PC-3 (cell line): ENCODE results near the gene SMYD2. TPM values are rescaled to one million over a fixed set of nuclear protein-coding genes. Genes with fewer than 3 reads are reported as not detected.

Experiments
- ATAC-seq: fragments of 200-7000 bp; cut with Tn5 transposase; 2 replicates; pipeline ENCODE4 v1.9.1; 2020; ENCODE audit warnings: mild to moderate bottlenecking, moderate library complexity
- BruUV-seq: library from RNA; stranded (reverse); fragments of 400-500 nt; replicated peaks from 2 replicates; lab custom pipeline; 2021; lab: Mats Ljungman, UMichigan
- CTCF ChIA-PET: fragments of 300-600 bp; sonication (Branson Sonifier 250); formaldehyde crosslinking; loops from one replicate; lab custom pipeline; 2022; ENCODE audit warnings: antibody characterized with exemption; lab: Charles Lee
- POLR2A ChIA-PET: fragments of 300-600 bp; sonication (Branson Sonifier 250); formaldehyde crosslinking; loops from one replicate; lab custom pipeline; 2022; ENCODE audit warnings: antibody characterized with exemption; ENCODE audit not compliant: unreplicated experiment; lab: Charles Lee
- DNase-seq: peaks from one replicate; pipeline ENCODE4 v3.0.0-alpha.2; 2015
- H2AFZ ChIP-seq: fragments of 300-600 bp; sonication (generic); 2 replicates; pipeline ENCODE4 v1.6.0; 2016; ENCODE audit warnings: antibody characterized with exemption, low read length
- H3F3A ChIP-seq: fragments of 300-600 bp; sonication (generic); one replicate; pipeline ENCODE4 v1.6.0; 2017; ENCODE audit warnings: antibody characterized with exemption, low read length, control low read depth, mild to moderate bottlenecking; ENCODE audit not compliant: unreplicated experiment
- H3K27ac ChIP-seq: fragments of 300-600 bp; sonication (generic); 2 replicates; pipeline ENCODE4 v1.5.1; 2016; ENCODE audit warnings: mild to moderate bottlenecking, low read length
- H3K27me3 ChIP-seq: fragments of 300-600 bp; sonication (generic); 2 replicates; pipeline ENCODE4 v1.6.1; 2016; ENCODE audit warnings: low read length, mixed read lengths
- H3K36me3 ChIP-seq: fragments of 300-600 bp; sonication (generic); 2 replicates; pipeline ENCODE4 v1.6.1; 2016; ENCODE audit warnings: low read depth, mixed run types, low read length, mixed read lengths
- H3K4me1 ChIP-seq: fragments of 300-600 bp; sonication (generic); 2 replicates; pipeline ENCODE4 v1.5.1; 2016; ENCODE audit warnings: low read length; ENCODE audit not compliant: insufficient read depth
- H3K4me2 ChIP-seq: fragments of 300-600 bp; sonication (generic); 2 replicates; pipeline ENCODE4 v1.6.0; 2016; ENCODE audit warnings: low read length
- H3K4me3 ChIP-seq: fragments of 300-600 bp; sonication (generic); 2 replicates; pipeline ENCODE4 v1.5.1; 2016; ENCODE audit warnings: mild to moderate bottlenecking, low read length, mixed read lengths
- H3K79me2 ChIP-seq: fragments of 300-600 bp; sonication (generic); 2 replicates; pipeline ENCODE4 v1.6.1; 2017; ENCODE audit warnings: low read length, mixed read lengths
- H3K9ac ChIP-seq: fragments of 300-600 bp; sonication (generic); 2 replicates; pipeline ENCODE4 v1.6.0; 2016; ENCODE audit warnings: mild to moderate bottlenecking, low read length
- H3K9me2 ChIP-seq: fragments of 300-600 bp; sonication (generic); replicated peaks from 2 replicates; pipeline ENCODE4 v1.6.1; 2016; ENCODE audit warnings: mixed run types, low read length, mixed read lengths
- H3K9me3 ChIP-seq: fragments of 300-600 bp; sonication (generic); 2 replicates; pipeline ENCODE4 v1.6.1; 2016; ENCODE audit warnings: low read length, mixed read lengths
- H4K20me1 ChIP-seq: fragments of 300-600 bp; sonication (generic); 2 replicates; pipeline ENCODE4 v1.6.1; 2016; ENCODE audit warnings: low read length, mixed read lengths
- EZH2 ChIP-seq: fragments of 300-600 bp; sonication (generic); IDR thresholded peaks from one replicate; pipeline ENCODE4 v1.6.1; 2017; ENCODE audit warnings: antibody characterized with exemption, mild to moderate bottlenecking, low read length; ENCODE audit not compliant: unreplicated experiment
- EZH2phosphoT487 ChIP-seq: fragments of 300-600 bp; sonication (generic); IDR thresholded peaks from 2 replicates; pipeline ENCODE4 v1.6.1; 2018; ENCODE audit warnings: mild to moderate bottlenecking, antibody characterized with exemption, low read length, borderline replicate concordance
- intact Hi-C: fragments of 100-400 bp; cut with micrococcal nuclease; formaldehyde crosslinking; loops from 2 replicates; pipeline ENCODE4 v1.9.0; 2023
- total RNA-seq: library from RNA; depleted of rRNA; stranded (reverse); fragments of >200 nt; gene quantifications from 2 replicates; pipeline ENCODE4 v1.2.3, GENCODE V29; 2014
- TF ChIP-seq, protein P1 (sequence below): fragments of 300-600 bp; sonication (generic); conservative IDR thresholded peaks from 2 replicates; pipeline ENCODE4 v1.5.1; 2017; ENCODE audit warnings: antibody characterized with exemption, low read depth, mild to moderate bottlenecking, low read length

SMYD2 gene
- total RNA-seq, 1 experiment from 2014 or later: 124 TPM

DNA sequence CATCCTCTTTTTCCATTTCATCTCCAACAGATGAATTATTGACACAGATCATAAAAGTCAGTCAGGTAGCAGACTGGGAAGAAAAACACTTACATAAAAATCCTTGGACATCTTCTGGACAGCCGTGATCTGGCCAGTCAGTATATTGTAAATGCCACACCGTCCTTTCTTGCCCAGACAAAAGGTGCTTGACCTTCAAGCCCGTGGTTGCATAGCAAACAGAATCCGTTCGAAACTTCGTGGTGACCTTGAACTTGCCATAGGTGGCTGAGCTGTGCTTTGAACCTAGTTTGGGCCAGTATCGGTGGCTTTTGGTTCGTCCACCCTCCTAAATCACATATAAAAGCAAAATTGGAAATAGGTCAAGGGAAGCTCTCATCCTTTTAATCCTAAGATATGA is 88.4 kb downstream of the SMYD2 start:
- POLR2A ChIA-PET: no interaction called here
- Histone ChIP-seq H3K9me3 (no peaks in the 10 kb centered on the region), H3F3A (no peaks in the 10 kb centered on the region), H3K4me1 (no peaks in the 10 kb centered on the region), H2AFZ (no peak overlapping the region), H3K4me2 (no peak overlapping the region), H4K20me1 (no peaks in the 10 kb centered on the region), H3K9ac (no peak overlapping the region), H3K27me3 (no peaks in the 10 kb centered on the region), H3K9me2 (no peaks in the 10 kb centered on the region), H3K36me3 (peaks cover 23% of the 10 kb centered on the region), H3K79me2 (no peaks in the 10 kb centered on the region), H3K4me3 (no peak overlapping the region), H3K27ac (no peak overlapping the region)
- intact Hi-C loops: no loop called here
- no TSS peak for BruUV-seq
- no peak for DNase-seq
- no peak for ATAC-seq
- no peak for TF ChIP-seq EZH2phosphoT487
- TF ChIP-seq, protein P1, sequence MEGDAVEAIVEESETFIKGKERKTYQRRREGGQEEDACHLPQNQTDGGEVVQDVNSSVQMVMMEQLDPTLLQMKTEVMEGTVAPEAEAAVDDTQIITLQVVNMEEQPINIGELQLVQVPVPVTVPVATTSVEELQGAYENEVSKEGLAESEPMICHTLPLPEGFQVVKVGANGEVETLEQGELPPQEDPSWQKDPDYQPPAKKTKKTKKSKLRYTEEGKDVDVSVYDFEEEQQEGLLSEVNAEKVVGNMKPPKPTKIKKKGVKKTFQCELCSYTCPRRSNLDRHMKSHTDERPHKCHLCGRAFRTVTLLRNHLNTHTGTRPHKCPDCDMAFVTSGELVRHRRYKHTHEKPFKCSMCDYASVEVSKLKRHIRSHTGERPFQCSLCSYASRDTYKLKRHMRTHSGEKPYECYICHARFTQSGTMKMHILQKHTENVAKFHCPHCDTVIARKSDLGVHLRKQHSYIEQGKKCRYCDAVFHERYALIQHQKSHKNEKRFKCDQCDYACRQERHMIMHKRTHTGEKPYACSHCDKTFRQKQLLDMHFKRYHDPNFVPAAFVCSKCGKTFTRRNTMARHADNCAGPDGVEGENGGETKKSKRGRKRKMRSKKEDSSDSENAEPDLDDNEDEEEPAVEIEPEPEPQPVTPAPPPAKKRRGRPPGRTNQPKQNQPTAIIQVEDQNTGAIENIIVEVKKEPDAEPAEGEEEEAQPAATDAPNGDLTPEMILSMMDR: no peak
- no peak for TF ChIP-seq EZH2
- CTCF ChIA-PET: no interaction called here

DNA sequence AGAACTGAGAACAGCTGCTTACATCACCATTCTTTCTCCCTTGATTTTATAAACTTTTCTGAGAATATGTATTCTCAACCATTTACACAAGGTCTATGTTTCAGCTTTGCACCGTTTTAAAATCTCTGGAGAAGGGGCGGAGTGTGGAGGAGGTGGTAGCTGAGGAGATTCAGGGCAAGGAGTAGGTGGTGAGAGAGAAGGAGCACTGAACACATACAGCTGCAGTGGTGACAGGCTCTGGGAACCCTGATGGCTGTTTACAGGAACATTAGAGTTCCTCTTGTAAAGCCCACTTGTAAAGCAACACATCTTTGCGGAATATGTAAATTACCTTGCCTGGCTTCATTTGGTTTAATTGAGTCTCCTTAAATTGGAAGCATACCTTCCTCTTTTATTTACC is 89.7 kb downstream of the SMYD2 start:
- DNase-seq: no peak
- ChIA-PET POLR2A (no interaction called here), CTCF (no interaction called here)
- H3K4me3 ChIP-seq: no peak overlapping the region
- H4K20me1 ChIP-seq: no peaks in the 10 kb centered on the region
- no peaks in the 10 kb centered on the region for H3K4me1 ChIP-seq
- H3K4me2 ChIP-seq: no peak overlapping the region
- ATAC-seq: no peak
- peaks cover 16% of the 10 kb centered on the region for H3K36me3 ChIP-seq
- H3K9me3 ChIP-seq: no peaks in the 10 kb centered on the region
- no TSS peak for BruUV-seq
- H3K79me2 ChIP-seq: no peaks in the 10 kb centered on the region
- H3K9ac ChIP-seq: no peak overlapping the region
- intact Hi-C loops: no loop called here
- H2AFZ ChIP-seq: no peak overlapping the region
- no peak overlapping the region for H3K27ac ChIP-seq
- TF ChIP-seq EZH2phosphoT487: no peak
- no peak for TF ChIP-seq EZH2
- TF ChIP-seq, protein P1: no peak
- no peaks in the 10 kb centered on the region for H3K9me2 ChIP-seq
- H3F3A ChIP-seq: no peaks in the 10 kb centered on the region
- no peaks in the 10 kb centered on the region for H3K27me3 ChIP-seq

DNA sequence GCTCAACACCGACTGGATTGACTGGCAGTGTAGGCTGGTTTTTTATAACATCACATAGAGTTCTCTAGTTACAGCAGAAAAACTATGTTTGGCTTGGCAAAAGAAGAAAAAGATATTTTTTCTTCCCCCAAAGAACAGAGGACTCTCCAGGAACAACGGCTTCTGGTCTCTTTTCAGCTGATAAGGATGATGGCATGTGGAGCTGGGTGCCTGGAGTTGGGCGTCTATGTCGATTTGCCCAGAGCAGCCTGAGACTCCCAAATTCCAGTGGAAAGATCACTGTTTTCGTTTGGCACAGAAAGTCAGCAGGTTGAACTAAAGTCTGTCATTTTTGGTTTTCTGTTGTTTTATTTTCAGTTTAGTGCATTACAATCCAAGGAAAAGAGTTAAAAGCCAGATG is 91.1 kb downstream of the SMYD2 start:
- H3K36me3 ChIP-seq: peaks cover 16% of the 10 kb centered on the region

More for the DNA sequence above, 91.1 kb downstream of the SMYD2 start:
- Histone ChIP-seq H3K9me2 (no peaks in the 10 kb centered on the region), H3K79me2 (no peaks in the 10 kb centered on the region), H3K4me2 (no peak overlapping the region), H3K9me3 (no peaks in the 10 kb centered on the region), H3K9ac (no peak overlapping the region), H3K4me3 (no peak overlapping the region), H3F3A (no peaks in the 10 kb centered on the region), H4K20me1 (no peaks in the 10 kb centered on the region), H3K27me3 (no peaks in the 10 kb centered on the region), H2AFZ (no peak overlapping the region), H3K4me1 (no peaks in the 10 kb centered on the region), H3K27ac (no peak overlapping the region)
- ATAC-seq: no peak
- CTCF ChIA-PET: no interaction called here
- intact Hi-C loops: no loop called here
- TF ChIP-seq EZH2: no peak
- no peak for TF ChIP-seq EZH2phosphoT487
- TF ChIP-seq, protein P1: no peak
- no peak for DNase-seq
- no TSS peak for BruUV-seq
- POLR2A ChIA-PET: no interaction called here
